Measurements from ENCODE around the gene IL27RA. TPM values are rescaled to one million over a fixed set of nuclear protein-coding genes. Genes with fewer than 3 reads are reported as not detected.

IL27RA gene
- total and polyA plus RNA-seq, 7 experiments from 2014 or later: 32.1 to 120 (median 83.2) TPM

DNA sequence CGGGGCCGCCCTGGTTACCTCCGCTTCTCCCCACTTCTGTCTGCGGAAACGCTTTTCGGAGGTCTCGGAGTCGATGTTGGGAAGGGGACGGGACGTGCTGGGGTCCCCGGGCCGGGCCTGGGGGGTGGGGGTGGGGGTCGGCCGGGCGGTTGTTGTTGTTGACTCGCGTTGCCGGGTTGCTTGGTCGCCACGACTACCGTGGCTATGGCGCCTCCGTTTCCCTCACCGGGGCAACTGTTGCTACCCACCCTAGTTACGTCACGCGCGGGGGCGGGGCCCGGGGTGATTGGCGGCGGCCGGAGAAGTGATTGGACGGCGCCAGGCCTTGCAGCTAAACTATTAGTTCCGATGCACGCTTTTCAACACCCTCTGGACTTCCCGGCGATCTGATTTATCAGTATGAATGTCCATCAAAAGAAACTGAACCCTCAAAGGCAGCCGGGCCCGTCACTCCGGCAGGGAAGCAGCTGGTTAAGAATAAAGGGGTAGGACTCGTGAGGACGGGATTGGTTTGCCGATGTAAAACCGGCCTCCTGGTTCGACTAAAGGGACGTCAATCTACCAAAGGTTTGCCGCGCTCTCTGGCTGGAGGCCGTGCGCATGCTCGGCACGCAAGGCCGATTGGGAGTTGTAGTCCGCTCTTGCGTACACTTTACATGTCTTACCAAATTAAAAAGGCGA, 25.3 kb upstream of the IL27RA start, which contains the start of gene RFX1:
Gene RFX1, minus strand, starts transcription at position 236 of the 681 bp plus-strand sequence. CDS start 12,477 bp downstream, outside the sequence.
- ATAC-seq (peak; percentile 79), DNase-seq (peak; percentile 99 to 100 (median 100))
- Mint-ChIP-seq H3K9me3 (peaks cover 0 to 7% (median 0%) of the 10 kb centered on the region in 11 donors), H3K27ac (peak within 1 kb of the TSS; percentile 98 to 100 (median 100)), H3K4me1 (peaks cover 26 to 48% (median 39%) of the 10 kb centered on the region in 7 donors), H3K4me3 (peak within 1 kb of the TSS; percentile 91 to 98 (median 96)), H3K27me3 (no peaks in the 10 kb centered on the region), H3K36me3 (no peaks in the 10 kb centered on the region)
- Histone ChIP-seq H3K27ac (ENCODE audit: low read depth, low read length) (peak within 1 kb of the TSS; percentile 99), H3K36me3 (ENCODE audit: control insufficient read depth in 2 of 3, insufficient read depth in 3 of 3, low read length in 3 of 3) (no peaks in the 10 kb centered on the region), H3K4me3 (ENCODE audit: low read length) (peak within 1 kb of the TSS; percentile 77), H3K27me3 (ENCODE audit: control insufficient read depth in 2 of 2, insufficient read depth in 2 of 2, low read length in 2 of 2) (no peaks in the 10 kb centered on the region), H3K4me1 (ENCODE audit: control insufficient read depth in 2 of 2, insufficient read depth in 2 of 2, low read length in 2 of 2) (peaks cover 37 to 42% of the 10 kb centered on the region in 2 donors), H3K9me3 (ENCODE audit: control insufficient read depth in 2 of 3, low read length in 3 of 3) (no peaks in the 10 kb centered on the region)
- POLR2A ChIA-PET: interaction anchor here (0.6 to 10.2 kb wide), 26 partner anchors 8 to 432 kb away, joined by 3 to 162 read pairs (median 4); partner anchors contain the start of genes C19orf53, DCAF15, IL27RA and MRI1
- CTCF ChIA-PET: interaction anchor here (1.3 to 1.7 kb wide), 2 partner anchors 19 to 26 kb away, joined by 4 read pairs; partner anchors contain the start of gene IL27RA
- intact Hi-C loops (cut with micrococcal nuclease): loop anchor here (1.0 to 5.0 kb wide), 17 partner anchors 20 to 853 kb away; partner anchors contain the start of genes BRME1 (in 2 of the 2), CC2D1A (in 2 of the 2), DCAF15 (in 2 of the 2) and MISP3 (in 2 of the 2)

DNA sequence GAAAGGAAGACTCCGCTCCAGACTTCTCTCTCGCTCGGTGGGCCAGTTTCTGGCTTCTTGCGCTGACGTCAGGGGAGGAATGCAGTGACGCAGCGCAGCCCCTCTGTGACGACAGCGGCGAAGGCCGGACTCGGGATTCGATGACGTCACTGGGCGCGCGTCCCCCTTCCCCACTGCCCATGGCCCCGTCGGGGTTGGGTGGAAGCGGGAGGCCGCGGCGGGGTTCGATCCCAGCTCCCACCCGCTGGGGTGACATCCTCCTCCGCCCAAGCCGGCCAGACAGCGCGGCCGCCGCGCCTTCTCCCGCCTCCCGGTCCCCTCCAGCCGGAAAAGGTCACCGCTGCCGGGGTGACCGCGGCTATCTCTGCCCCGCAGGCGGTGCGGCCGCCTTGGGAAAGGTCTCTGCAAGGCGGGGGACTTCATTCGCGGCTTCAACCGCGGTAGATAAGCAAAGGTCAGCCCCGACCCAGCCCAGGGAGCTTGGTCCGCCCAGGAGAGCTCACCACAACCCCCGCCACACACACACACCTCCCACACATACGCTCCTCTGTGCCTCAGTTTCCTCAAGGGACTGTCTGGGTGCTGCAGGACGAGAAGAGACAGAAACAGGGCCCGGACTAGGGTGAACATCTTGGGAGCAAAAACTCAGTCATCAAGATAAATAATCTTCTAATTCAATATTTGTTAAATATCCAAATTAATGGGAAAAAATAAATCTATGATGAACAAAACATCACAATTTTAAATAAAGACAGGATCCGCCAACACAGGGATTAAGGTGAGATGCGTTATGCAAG, 24.6 kb upstream of the IL27RA start:
- Mint-ChIP-seq H3K27ac (peak overlapping the region; percentile 98 to 100 (median 100)), H3K4me1 (peaks cover 26 to 40% (median 35%) of the 10 kb centered on the region in 7 donors), H3K4me3 (peak overlapping the region; percentile 91 to 98 (median 96)), H3K27me3 (no peaks in the 10 kb centered on the region), H3K36me3 (no peaks in the 10 kb centered on the region), H3K9me3 (peaks cover 0 to 7% (median 0%) of the 10 kb centered on the region in 11 donors)
- ChIA-PET POLR2A (interaction anchor here (0.7 to 10.2 kb wide), 23 partner anchors 9 to 242 kb away, joined by 3 to 162 read pairs (median 4); partner anchors contain the start of genes C19orf53, DCAF15, IL27RA and MRI1), CTCF (interaction anchor here (0.6 to 1.7 kb wide), 3 partner anchors 20 to 89 kb away, joined by 3 to 4 read pairs (median 4); partner anchors contain the start of gene IL27RA)
- DNase-seq (peak in 2 of 9 donors; percentile 82 to 85), ATAC-seq (peak; percentile 18)
- intact Hi-C loops (cut with micrococcal nuclease): loop anchor here (1.0 to 5.0 kb wide), 17 partner anchors 21 to 854 kb away; partner anchors contain the start of genes BRME1 (in 2 of the 2), CC2D1A (in 2 of the 2), DCAF15 (in 2 of the 2) and MISP3 (in 2 of the 2)
- Histone ChIP-seq H3K4me3 (ENCODE audit: low read length) (peak overlapping the region; percentile 77), H3K27me3 (ENCODE audit: control insufficient read depth in 2 of 2, insufficient read depth in 2 of 2, low read length in 2 of 2) (no peaks in the 10 kb centered on the region), H3K27ac (ENCODE audit: low read depth, low read length) (peak overlapping the region; percentile 99), H3K36me3 (ENCODE audit: control insufficient read depth in 2 of 3, insufficient read depth in 3 of 3, low read length in 3 of 3) (no peaks in the 10 kb centered on the region), H3K9me3 (ENCODE audit: control insufficient read depth in 2 of 3, low read length in 3 of 3) (no peaks in the 10 kb centered on the region), H3K4me1 (ENCODE audit: control insufficient read depth in 2 of 2, insufficient read depth in 2 of 2, low read length in 2 of 2) (peaks cover 29 to 35% of the 10 kb centered on the region in 2 donors)

DNA sequence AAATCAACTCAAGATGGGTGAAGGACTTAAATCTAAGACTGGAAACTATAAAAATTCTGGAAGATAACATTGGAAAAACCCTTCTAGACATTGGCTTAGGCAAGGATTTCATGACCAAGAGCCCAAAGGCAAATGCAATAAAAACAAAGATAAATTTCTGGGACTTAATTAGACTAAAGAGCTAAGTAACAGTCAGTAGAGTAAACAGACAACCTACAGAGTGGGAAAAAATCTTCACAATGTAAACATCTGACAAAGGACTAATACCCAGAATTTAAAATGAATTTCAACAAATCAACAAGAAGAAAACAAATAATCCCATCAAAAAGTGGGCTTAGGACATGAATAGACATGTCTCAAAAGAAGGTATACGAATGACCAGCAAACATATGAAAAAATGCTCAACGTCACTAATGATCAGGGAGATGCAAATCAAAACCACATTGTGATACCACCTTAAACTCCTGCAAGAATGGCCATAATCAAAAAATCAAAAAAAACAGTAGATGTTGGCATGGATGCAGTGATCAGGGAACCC, 19.1 kb upstream of the IL27RA start:
- H3K27ac Mint-ChIP-seq: no peak overlapping the region
- H3K9me3 ChIP-seq (ENCODE audit: control insufficient read depth in 2 of 3, low read length in 3 of 3): no peaks in the 10 kb centered on the region
- H3K27me3 Mint-ChIP-seq: peaks cover 0 to 3% (median 0%) of the 10 kb centered on the region in 5 donors
- intact Hi-C loops (cut with micrococcal nuclease): loop anchor here in 1 of 2 donors (10.0 kb wide), 1 partner anchor 1078 kb away; the partner anchor contains the start of genes CALR and FARSA
- ChIA-PET CTCF (no interaction called here), POLR2A (no interaction called here)
- ATAC-seq (no peak), DNase-seq (no peak)
- no peak overlapping the region for H3K4me3 Mint-ChIP-seq
- peaks cover 0 to 7% (median 0%) of the 10 kb centered on the region in 7 donors for H3K4me1 Mint-ChIP-seq
- no peaks in the 10 kb centered on the region for H3K36me3 ChIP-seq (ENCODE audit: control insufficient read depth in 2 of 3, insufficient read depth in 3 of 3, low read length in 3 of 3)
- H3K27me3 ChIP-seq (ENCODE audit: control insufficient read depth in 2 of 2, insufficient read depth in 2 of 2, low read length in 2 of 2): no peaks in the 10 kb centered on the region
- no peaks in the 10 kb centered on the region for H3K9me3 Mint-ChIP-seq
- H3K27ac ChIP-seq (ENCODE audit: low read depth, low read length): no peak overlapping the region
- no peaks in the 10 kb centered on the region for H3K4me1 ChIP-seq (ENCODE audit: control insufficient read depth in 2 of 2, insufficient read depth in 2 of 2, low read length in 2 of 2)
- no peaks in the 10 kb centered on the region for H3K36me3 Mint-ChIP-seq
- no peak overlapping the region for H3K4me3 ChIP-seq (ENCODE audit: low read length)

- Mint-ChIP-seq H3K9me3 (no peaks in the 10 kb centered on the region), H3K27ac (no peak overlapping the region), H3K36me3 (no peaks in the 10 kb centered on the region), H3K27me3 (peaks cover 0 to 3% (median 0%) of the 10 kb centered on the region in 5 donors), H3K4me1 (peaks cover 0 to 12% (median 0%) of the 10 kb centered on the region in 7 donors), H3K4me3 (no peak overlapping the region)
- no peaks in the 10 kb centered on the region for H3K36me3 ChIP-seq (ENCODE audit: control insufficient read depth in 2 of 3, insufficient read depth in 3 of 3, low read length in 3 of 3)
- intact Hi-C loops (cut with micrococcal nuclease): loop anchor here in 1 of 2 donors (10.0 kb wide), 1 partner anchor 1081 kb away; the partner anchor contains the start of genes CALR and FARSA
- H3K27me3 ChIP-seq (ENCODE audit: control insufficient read depth in 2 of 2, insufficient read depth in 2 of 2, low read length in 2 of 2): no peaks in the 10 kb centered on the region
- POLR2A ChIA-PET: no interaction called here
- DNase-seq (no peak), ATAC-seq (no peak)
- no peaks in the 10 kb centered on the region for H3K9me3 ChIP-seq (ENCODE audit: control insufficient read depth in 2 of 3, low read length in 3 of 3)
- no peak overlapping the region for H3K4me3 ChIP-seq (ENCODE audit: low read length)
- no peak overlapping the region for H3K27ac ChIP-seq (ENCODE audit: low read depth, low read length)
- CTCF ChIA-PET: no interaction called here
- H3K4me1 ChIP-seq (ENCODE audit: control insufficient read depth in 2 of 2, insufficient read depth in 2 of 2, low read length in 2 of 2): no peaks in the 10 kb centered on the region
Measured at GRCh38 chr19:14015524-14016035, 16.0 kb upstream of the IL27RA start.

GRCh38 chr19:14019100-14019499, 12.5 kb upstream of the IL27RA start:
- H3K27ac ChIP-seq (ENCODE audit: low read depth, low read length): no peak overlapping the region
- no peaks in the 10 kb centered on the region for H3K9me3 ChIP-seq (ENCODE audit: control insufficient read depth in 2 of 3, low read length in 3 of 3)
- no peaks in the 10 kb centered on the region for H3K36me3 Mint-ChIP-seq
- intact Hi-C loops (cut with micrococcal nuclease): loop anchor here in 1 of 2 donors (10.0 kb wide), 1 partner anchor 1084 kb away; the partner anchor contains the start of genes CALR and FARSA
- no peak overlapping the region for H3K4me3 Mint-ChIP-seq
- CTCF ChIA-PET: interaction anchor here (0.6 to 0.9 kb wide), 4 partner anchors 12 to 232 kb away, joined by 3 to 4 read pairs (median 3); partner anchors contain the start of gene IL27RA
- no peaks in the 10 kb centered on the region for H3K27me3 Mint-ChIP-seq
- peaks cover 4 to 18% (median 8%) of the 10 kb centered on the region in 7 donors for H3K4me1 Mint-ChIP-seq
- no peaks in the 10 kb centered on the region for H3K4me1 ChIP-seq (ENCODE audit: control insufficient read depth in 2 of 2, insufficient read depth in 2 of 2, low read length in 2 of 2)
- no peak overlapping the region for H3K27ac Mint-ChIP-seq
- no peaks in the 10 kb centered on the region for H3K36me3 ChIP-seq (ENCODE audit: control insufficient read depth in 2 of 3, insufficient read depth in 3 of 3, low read length in 3 of 3)
- ATAC-seq: no peak
- H3K27me3 ChIP-seq (ENCODE audit: control insufficient read depth in 2 of 2, insufficient read depth in 2 of 2, low read length in 2 of 2): no peaks in the 10 kb centered on the region
- no peak for DNase-seq
- POLR2A ChIA-PET: interaction anchor here (0.6 to 2.0 kb wide), 4 partner anchors 12 to 124 kb away, joined by 3 to 14 read pairs (median 7); partner anchors contain the start of genes IL27RA and RFX1
- H3K9me3 Mint-ChIP-seq: no peaks in the 10 kb centered on the region
- H3K4me3 ChIP-seq (ENCODE audit: low read length): no peak overlapping the region

Measured in naive thymus-derived CD4-positive, alpha-beta T cell (primary cell).